Measurements from ENCODE around the gene ARMC3.
"Not testable (repeated sequence)": the region's sequence is repeated elsewhere in the genome, so short reads cannot be mapped to it uniquely, and the experiment has no call there.

The ARMC3 gene

DNA sequence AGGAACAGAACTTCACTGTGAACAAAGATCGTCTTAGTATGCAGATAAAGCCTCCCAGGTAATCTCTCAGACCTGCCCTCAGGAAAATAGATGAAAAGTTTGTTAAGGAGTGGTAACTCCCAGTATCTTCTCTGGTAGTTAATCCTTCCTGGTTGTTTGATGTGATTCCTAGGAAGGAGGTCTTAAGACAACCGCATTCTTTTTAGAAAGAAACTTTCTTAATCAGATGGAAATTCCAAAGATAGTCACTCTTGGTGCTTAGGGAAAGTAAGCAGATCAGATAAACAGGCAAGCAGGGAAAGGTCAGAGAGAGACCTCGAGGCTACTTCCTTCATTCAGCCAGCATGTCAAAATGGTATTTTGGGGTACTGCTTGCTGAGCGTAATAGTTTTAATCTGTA, 30.5 kb upstream of the ARMC3 start:
- no peak overlapping the region for H3K4me3 ChIP-seq (ENCODE audit: low read depth, low read length)
- in situ Hi-C loops (cut with HindIII; ENCODE audit: low sequenced_read_pairs) = no loop called here
- DNase-seq (ENCODE audit: low read depth, low spot score) = no peak
- TF ChIP-seq, protein P1, sequence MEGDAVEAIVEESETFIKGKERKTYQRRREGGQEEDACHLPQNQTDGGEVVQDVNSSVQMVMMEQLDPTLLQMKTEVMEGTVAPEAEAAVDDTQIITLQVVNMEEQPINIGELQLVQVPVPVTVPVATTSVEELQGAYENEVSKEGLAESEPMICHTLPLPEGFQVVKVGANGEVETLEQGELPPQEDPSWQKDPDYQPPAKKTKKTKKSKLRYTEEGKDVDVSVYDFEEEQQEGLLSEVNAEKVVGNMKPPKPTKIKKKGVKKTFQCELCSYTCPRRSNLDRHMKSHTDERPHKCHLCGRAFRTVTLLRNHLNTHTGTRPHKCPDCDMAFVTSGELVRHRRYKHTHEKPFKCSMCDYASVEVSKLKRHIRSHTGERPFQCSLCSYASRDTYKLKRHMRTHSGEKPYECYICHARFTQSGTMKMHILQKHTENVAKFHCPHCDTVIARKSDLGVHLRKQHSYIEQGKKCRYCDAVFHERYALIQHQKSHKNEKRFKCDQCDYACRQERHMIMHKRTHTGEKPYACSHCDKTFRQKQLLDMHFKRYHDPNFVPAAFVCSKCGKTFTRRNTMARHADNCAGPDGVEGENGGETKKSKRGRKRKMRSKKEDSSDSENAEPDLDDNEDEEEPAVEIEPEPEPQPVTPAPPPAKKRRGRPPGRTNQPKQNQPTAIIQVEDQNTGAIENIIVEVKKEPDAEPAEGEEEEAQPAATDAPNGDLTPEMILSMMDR (IDR thresholded peaks at IDR 0.05; ENCODE audit: low read depth, low read length) = no peak

DNA sequence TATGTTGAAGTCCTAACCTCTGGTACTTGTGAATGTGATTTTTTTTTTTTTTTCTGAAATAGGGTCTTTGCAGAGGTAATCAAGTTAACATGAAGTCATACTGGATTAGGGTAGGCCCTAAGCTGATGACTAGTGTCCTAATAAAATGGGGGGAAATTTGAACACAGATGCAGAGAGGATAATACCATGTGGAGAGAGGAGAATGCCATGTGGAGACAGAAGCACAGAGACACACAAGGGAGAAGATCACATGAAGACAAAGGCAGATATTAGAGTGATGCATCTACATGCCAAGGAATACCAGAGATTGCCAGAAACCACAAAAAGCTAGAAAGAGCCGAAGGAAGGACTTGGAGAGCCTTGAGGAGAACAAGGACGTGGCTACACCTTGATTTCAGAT, 28.5 kb upstream of the ARMC3 start:
- in situ Hi-C loops (cut with HindIII; ENCODE audit: low sequenced_read_pairs) = no loop called here
- TF ChIP-seq, protein P1 (IDR thresholded peaks at IDR 0.05; ENCODE audit: low read depth, low read length) = no peak
- DNase-seq (ENCODE audit: low read depth, low spot score) = no peak
- H3K4me3 ChIP-seq (ENCODE audit: low read depth, low read length) = no peak overlapping the region

DNA sequence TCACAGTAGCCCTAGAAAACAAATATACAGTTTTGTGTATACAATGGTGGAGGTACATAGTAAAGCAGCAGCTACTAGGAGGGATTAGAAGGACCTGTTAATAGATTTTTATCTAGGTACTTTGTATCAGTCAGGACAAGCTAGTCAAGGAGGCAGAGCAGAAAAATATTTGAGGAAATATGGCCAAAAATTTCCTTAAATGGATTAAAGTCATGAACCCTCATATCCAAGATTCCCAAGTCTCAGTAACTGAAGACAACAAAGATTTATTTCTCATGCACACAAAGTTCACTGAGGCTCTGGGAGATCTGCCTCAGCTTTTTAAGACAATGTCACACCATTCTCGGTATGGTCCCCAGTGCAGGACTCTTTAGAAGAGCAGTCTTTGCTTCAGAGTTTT, 28.1 kb upstream of the ARMC3 start:
- in situ Hi-C loops (cut with HindIII; ENCODE audit: low sequenced_read_pairs) = no loop called here
- H3K4me3 ChIP-seq (ENCODE audit: low read depth, low read length) = no peak overlapping the region
- TF ChIP-seq, protein P1 (IDR thresholded peaks at IDR 0.05; ENCODE audit: low read depth, low read length) = no peak
- DNase-seq (ENCODE audit: low read depth, low spot score) = no peak

DNA sequence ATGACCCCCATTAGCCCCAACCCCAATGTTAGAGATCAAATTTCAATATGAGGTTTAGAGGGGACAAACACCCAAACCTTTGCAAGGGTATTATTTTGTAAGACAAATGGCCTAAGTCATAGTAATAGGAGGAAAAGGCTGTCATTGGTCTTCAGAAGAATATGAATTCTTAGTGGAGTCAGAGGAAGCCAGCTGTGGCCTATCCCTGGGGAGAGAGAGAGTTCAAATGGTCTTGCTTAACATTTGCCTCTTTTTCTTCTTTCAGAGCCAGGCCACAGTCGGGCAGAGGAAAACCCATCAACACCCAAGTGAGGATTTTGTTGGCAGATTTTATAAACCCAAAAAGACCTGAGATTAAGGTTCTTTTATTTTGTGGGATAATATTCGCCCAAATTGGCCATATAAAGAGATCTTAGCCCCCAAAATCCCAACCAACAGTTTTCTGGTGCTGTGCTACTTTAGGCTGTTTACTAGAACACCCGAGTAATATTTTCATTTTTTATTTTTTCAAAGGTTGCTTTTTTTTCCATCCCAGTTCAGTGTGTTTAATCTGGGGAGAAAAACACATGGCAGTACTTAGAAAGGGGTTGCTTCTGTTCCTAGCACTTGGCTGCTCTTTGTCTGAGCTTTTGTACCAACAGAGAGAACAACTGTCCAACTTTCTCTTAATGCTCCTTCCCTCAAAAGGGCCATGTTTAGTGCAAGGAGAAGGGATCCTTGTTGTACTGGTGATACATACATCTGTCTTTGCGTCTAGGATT, 26.8 kb upstream of the ARMC3 start:
- H3K4me3 ChIP-seq (ENCODE audit: low read depth, low read length) = no peak overlapping the region
- no peak for DNase-seq (ENCODE audit: low read depth, low spot score)
- in situ Hi-C loops (cut with HindIII; ENCODE audit: low sequenced_read_pairs) = no loop called here
- TF ChIP-seq, protein P1 (IDR thresholded peaks at IDR 0.05; ENCODE audit: low read depth, low read length) = no peak

DNA sequence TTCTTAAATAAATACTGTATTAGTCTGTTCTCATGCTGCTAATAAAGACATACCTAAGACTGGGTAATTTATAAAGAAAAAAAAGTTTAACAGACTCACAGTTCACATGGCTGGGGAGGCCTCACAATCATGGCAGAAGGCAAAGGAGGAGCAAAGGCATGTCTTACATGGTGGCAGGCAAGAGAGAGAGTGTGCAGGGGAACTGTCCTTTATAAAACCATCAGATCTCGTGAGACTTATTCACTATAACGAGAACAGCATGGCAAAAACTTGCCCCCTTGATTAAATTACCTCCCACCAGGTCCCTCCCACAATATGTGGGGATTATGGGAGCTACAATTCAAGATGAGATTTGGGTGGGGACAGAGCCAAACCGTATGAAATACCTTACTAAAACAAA, 25.7 kb upstream of the ARMC3 start:
- H3K4me3 ChIP-seq (ENCODE audit: low read depth, low read length); DNase-seq (ENCODE audit: low read depth, low spot score); in situ Hi-C loops (cut with HindIII; ENCODE audit: low sequenced_read_pairs): not testable (repeated sequence)

DNA sequence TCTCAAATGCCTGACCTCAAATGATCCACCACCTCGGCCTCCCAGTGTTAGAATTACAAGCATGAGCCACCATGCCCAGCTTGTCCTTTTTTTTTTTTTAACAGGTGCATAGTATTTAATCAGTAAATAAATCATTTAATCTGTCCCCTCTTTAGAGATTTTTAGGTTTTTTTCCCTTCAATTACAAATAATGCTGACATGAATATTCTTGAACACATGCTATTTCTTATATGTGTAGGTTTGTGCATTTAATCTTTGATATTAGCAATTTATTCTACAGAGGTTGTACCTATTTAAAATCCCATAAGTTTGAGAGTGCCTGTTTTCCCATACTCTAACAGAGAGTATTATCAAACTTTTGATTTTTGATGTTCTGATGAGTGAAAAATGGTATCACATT, 24.2 kb upstream of the ARMC3 start:
- TF ChIP-seq, protein P1 (IDR thresholded peaks at IDR 0.05; ENCODE audit: low read depth, low read length) = no peak
- no peak for DNase-seq (ENCODE audit: low read depth, low spot score)

DNA sequence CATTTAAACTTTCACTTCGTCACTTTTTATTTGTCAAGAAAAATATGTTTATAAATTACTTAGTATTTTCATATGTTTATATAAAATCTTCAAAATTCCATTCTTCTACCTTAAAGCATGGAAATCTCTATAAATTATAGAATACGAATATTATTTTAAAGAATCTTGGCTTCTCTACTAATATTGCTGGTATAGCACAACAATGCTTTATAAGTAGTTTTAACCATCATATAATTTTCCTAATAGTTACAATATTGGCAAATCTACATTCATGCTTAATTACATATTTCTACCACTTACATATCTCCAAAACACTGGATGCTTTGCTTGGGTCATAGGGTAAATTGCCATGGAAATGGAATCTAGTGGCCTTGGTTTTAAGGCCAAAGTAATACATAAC, 21.1 kb upstream of the ARMC3 start:
- in situ Hi-C loops (cut with HindIII; ENCODE audit: low sequenced_read_pairs) = no loop called here
- DNase-seq (ENCODE audit: low read depth, low spot score) = no peak
- TF ChIP-seq, protein P1 (IDR thresholded peaks at IDR 0.05; ENCODE audit: low read depth, low read length) = no peak
- H3K4me3 ChIP-seq (ENCODE audit: low read depth, low read length) = no peak overlapping the region

More for the DNA sequence above, 24.2 kb upstream of the ARMC3 start:
- in situ Hi-C loops (cut with HindIII; ENCODE audit: low sequenced_read_pairs) = no loop called here
- no peak overlapping the region for H3K4me3 ChIP-seq (ENCODE audit: low read depth, low read length)
